GM04503 (cell line): ENCODE results near the gene IKBKE.

Source experiments
- DNase-seq: peaks from one replicate; pipeline ENCODE4 v3.0.0-alpha.2; 2012; ENCODE audit warnings: low read depth

Gene IKBKE

GRCh38 chr1:206496131-206496793 is 26.0 kb downstream of the IKBKE start:
- no peak for DNase-seq

- DNase-seq: no peak
Observed at GRCh38 chr1:206497363-206497762, 27.1 kb downstream of the IKBKE start.

- no peak for DNase-seq
Observed at GRCh38 chr1:206497774-206498173, 27.5 kb downstream of the IKBKE start.

DNA sequence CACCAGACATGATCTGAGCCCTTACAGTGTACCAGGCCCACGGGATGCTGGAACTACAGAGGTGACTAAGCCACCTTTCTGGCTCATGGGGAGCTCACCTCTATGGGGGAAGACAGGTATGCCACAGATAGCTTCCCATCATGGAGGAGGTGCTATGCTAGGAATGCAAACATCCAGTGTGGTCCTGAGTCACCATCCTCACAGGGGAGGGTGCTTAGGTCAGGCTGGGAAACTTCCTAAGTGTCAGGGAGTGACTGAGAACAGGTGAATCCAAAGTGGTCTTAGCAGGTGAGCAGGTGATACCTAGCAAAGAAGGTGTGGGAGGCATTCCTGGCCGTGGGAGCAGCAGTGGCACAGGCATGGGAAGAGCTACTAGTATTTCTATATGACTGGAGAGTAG is 28.4 kb downstream of the IKBKE start:
- no peak for DNase-seq

GRCh38 chr1:206500046-206500445 is 29.8 kb downstream of the IKBKE start:
- no peak for DNase-seq

DNA sequence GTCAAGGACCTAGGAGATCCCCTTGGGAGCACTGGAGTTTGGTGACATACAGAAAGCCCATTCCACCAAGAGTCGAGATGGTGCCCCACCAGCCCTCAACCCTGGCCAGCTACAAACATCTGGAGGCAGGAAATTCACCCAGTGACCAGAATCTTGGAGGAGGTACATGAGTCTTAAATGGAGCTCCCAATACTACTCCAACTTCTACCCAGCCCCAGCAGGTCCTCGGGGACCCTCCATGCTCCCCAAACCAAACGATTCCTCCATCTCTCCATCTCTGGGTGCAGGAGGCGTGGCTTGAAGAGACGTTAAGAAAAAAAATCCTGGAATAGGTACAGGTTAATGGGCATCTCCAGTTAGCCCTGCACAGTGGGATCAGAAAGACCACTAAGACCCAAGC is 31.6 kb downstream of the IKBKE start:
- no peak for DNase-seq

- DNase-seq: no peak
Observed at GRCh38 chr1:206502403-206502802, 32.1 kb downstream of the IKBKE start.

- DNase-seq: no peak
Observed at GRCh38 chr1:206502812-206503211, 32.5 kb downstream of the IKBKE start.

- DNase-seq: peak; percentile 98
Observed at GRCh38 chr1:206503591-206504362, 33.5 kb downstream of the IKBKE start.

DNA sequence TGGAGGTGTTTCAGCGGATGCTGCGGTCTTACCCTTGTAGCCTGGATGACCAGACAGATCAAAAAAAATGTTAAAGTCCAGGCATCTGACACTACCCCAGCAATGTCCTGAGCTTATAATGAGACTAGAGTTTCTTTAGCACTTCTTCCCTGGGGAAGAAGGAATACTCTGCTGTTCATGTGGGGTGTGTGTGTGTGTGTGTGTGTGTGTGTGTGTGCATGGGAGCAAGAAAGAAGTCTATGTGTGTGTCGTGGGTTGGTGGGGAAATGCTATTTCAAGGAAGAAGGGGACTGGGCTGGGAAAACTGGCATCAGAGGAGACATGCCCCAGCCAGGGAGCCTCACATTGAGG is 34.1 kb downstream of the IKBKE start:
- no peak for DNase-seq

GRCh38 chr1:206505702-206506355 is 35.6 kb downstream of the IKBKE start:
- DNase-seq: no peak

DNA sequence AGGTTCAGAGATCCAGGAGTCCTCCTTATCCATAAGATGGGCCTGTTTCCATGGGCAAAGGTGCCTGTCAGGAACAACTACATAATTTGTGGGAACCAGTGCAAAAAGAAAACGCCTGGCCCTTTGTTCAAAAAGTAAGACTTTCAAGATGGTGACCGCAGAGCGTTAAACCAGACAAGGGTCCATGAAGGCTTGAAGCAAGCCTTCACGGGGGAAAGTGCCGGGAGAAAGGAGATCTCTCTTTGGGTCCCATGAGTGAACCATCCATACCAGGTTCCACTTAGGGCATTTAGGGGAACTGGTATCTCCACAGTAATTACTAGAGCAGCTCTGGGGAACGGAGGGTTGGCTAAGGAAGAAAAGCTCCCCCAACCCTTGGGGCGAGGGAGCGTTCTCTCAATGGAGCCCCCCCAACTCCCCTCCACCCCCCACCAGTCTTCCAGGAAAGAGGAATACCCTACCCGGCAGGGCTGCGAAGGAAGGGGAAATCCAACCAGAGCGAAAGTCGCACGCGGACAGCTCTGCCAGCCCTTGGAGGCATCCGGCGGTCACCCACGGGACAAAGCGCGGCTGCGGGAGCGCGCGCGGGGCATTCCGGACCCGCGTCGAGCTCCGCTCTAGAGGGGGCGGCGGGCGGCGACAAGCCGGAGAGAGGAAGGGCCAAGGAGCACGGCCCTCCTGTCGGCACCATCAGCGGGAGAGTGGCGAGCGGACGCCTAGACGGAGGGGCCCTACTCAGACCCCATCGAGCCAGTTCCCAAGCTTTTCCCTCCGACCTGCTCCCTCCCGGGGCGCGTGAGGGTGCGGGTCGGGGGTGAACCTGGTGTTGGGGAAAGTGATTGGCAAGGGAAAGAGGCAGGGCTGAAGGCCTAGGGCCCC is 36.4 kb downstream of the IKBKE start:
- DNase-seq: no peak

DNA sequence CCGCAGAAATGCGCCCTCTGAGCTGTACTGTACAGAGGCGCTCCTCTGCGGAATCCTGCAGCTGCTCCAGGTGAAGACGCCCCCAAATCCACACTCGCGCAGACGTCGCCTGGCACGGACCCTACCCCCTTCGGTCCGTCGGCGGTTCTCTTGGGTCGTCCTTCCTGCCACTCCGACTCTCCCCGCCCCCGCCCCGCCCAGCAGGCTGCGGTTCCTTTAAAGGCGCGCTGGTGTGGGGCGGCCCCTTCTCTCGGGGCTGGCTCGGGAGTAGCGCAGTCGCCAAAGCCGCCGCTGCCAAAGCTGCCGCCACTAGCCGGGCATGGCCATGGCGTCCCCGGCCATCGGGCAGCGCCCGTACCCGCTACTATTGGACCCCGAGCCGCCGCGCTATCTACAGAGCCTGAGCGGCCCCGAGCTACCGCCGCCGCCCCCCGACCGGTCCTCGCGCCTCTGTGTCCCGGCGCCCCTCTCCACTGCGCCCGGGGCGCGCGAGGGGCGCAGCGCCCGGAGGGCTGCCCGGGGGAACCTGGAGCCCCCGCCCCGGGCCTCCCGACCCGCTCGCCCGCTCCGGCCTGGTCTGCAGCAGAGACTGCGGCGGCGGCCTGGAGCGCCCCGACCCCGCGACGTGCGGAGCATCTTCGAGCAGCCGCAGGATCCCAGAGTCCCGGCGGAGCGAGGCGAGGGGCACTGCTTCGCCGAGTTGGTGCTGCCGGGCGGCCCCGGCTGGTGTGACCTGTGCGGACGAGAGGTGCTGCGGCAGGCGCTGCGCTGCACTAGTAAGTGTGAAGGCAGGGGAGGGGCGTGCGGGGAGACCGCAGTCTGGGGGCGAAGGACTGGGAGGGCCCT is 37.2 kb downstream of the IKBKE start, which contains the start of gene RASSF5:
TSS of gene RASSF5 (plus strand) at position 248 of the 846 bp plus-strand sequence. CDS start at position 320, 72 bp downstream.
- DNase-seq: no peak

- no peak for DNase-seq
Observed at GRCh38 chr1:206508130-206508889, 38.0 kb downstream of the IKBKE start.

GRCh38 chr1:206508956-206509355 is 38.7 kb downstream of the IKBKE start:
- peak; percentile 46 for DNase-seq

DNA sequence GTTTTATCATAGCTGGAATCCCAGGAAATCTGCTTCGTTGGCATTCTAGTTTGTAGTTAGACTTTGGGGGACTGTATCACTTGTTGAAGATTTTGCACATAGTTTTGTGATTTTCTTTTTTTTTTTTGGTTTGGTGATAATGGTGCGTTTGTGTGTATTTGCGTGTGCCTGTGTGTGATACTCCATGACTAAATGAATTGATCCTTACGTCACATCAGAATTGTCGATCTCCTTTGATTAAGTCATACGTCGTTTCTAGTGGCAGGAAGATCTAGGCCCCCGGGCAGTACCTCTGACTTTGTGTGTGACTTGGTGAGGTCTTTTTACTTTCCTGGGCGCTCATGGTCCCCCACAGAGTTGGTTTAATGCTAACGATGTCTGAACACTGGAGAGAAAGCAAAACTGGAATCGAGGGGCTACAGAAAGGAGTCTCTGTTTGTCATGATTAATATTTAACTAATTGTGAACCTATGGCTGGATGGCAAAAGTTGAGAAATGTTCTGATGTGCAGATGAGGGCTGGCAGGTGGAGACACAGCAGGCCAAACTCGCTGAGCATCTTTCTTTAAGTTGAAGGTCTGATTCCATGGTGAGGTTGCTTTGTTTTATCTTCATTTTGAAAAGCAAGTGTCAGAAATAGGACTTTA is 39.5 kb downstream of the IKBKE start:
- no peak for DNase-seq

DNA sequence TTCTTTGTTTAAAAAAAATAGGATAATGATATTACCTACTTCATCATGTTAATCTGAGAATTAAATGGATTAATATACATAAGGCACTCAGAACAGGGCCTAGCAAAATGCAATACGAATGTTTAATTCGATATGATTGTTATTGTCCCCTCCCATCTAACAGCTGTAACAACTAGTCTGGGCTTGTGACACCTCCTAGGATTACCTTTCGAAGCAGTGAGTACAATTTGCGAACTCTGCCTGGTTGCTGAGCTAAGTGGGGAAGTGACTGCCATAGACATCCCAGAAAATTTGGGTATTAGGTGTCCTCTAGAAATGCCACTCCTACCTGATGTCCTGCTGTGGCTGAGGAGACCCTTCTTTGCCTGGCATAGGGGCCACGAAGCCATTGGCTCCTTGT is 40.1 kb downstream of the IKBKE start:
- no peak for DNase-seq

GRCh38 chr1:206511362-206512057 is 41.2 kb downstream of the IKBKE start:
- DNase-seq: no peak
